PC-3 (cell line): Measurements from ENCODE around the gene PDHX. TPM values are rescaled to one million over a fixed set of nuclear protein-coding genes. Genes with fewer than 3 reads are reported as not detected.

Source experiments
- ATAC-seq: fragments of 200-7000 bp; cut with Tn5 transposase; 2 replicates; pipeline ENCODE4 v1.9.1; 2020; ENCODE audit warnings: mild to moderate bottlenecking, moderate library complexity
- BruUV-seq: library from RNA; stranded (reverse); fragments of 400-500 nt; replicated peaks from 2 replicates; lab custom pipeline; 2021; lab: Mats Ljungman, UMichigan
- CTCF ChIA-PET: fragments of 300-600 bp; sonication (Branson Sonifier 250); formaldehyde crosslinking; loops from one replicate; lab custom pipeline; 2022; ENCODE audit warnings: antibody characterized with exemption; lab: Charles Lee
- POLR2A ChIA-PET: fragments of 300-600 bp; sonication (Branson Sonifier 250); formaldehyde crosslinking; loops from one replicate; lab custom pipeline; 2022; ENCODE audit warnings: antibody characterized with exemption; ENCODE audit not compliant: unreplicated experiment; lab: Charles Lee
- DNase-seq: peaks from one replicate; pipeline ENCODE4 v3.0.0-alpha.2; 2015
- H2AFZ ChIP-seq: fragments of 300-600 bp; sonication (generic); 2 replicates; pipeline ENCODE4 v1.6.0; 2016; ENCODE audit warnings: antibody characterized with exemption, low read length
- H3F3A ChIP-seq: fragments of 300-600 bp; sonication (generic); one replicate; pipeline ENCODE4 v1.6.0; 2017; ENCODE audit warnings: antibody characterized with exemption, low read length, control low read depth, mild to moderate bottlenecking; ENCODE audit not compliant: unreplicated experiment
- H3K27ac ChIP-seq: fragments of 300-600 bp; sonication (generic); 2 replicates; pipeline ENCODE4 v1.5.1; 2016; ENCODE audit warnings: mild to moderate bottlenecking, low read length
- H3K27me3 ChIP-seq: fragments of 300-600 bp; sonication (generic); 2 replicates; pipeline ENCODE4 v1.6.1; 2016; ENCODE audit warnings: low read length, mixed read lengths
- H3K36me3 ChIP-seq: fragments of 300-600 bp; sonication (generic); 2 replicates; pipeline ENCODE4 v1.6.1; 2016; ENCODE audit warnings: low read depth, mixed run types, low read length, mixed read lengths
- H3K4me1 ChIP-seq: fragments of 300-600 bp; sonication (generic); 2 replicates; pipeline ENCODE4 v1.5.1; 2016; ENCODE audit warnings: low read length; ENCODE audit not compliant: insufficient read depth
- H3K4me2 ChIP-seq: fragments of 300-600 bp; sonication (generic); 2 replicates; pipeline ENCODE4 v1.6.0; 2016; ENCODE audit warnings: low read length
- H3K4me3 ChIP-seq: fragments of 300-600 bp; sonication (generic); 2 replicates; pipeline ENCODE4 v1.5.1; 2016; ENCODE audit warnings: mild to moderate bottlenecking, low read length, mixed read lengths
- H3K79me2 ChIP-seq: fragments of 300-600 bp; sonication (generic); 2 replicates; pipeline ENCODE4 v1.6.1; 2017; ENCODE audit warnings: low read length, mixed read lengths
- H3K9ac ChIP-seq: fragments of 300-600 bp; sonication (generic); 2 replicates; pipeline ENCODE4 v1.6.0; 2016; ENCODE audit warnings: mild to moderate bottlenecking, low read length
- H3K9me2 ChIP-seq: fragments of 300-600 bp; sonication (generic); replicated peaks from 2 replicates; pipeline ENCODE4 v1.6.1; 2016; ENCODE audit warnings: mixed run types, low read length, mixed read lengths
- H3K9me3 ChIP-seq: fragments of 300-600 bp; sonication (generic); 2 replicates; pipeline ENCODE4 v1.6.1; 2016; ENCODE audit warnings: low read length, mixed read lengths
- H4K20me1 ChIP-seq: fragments of 300-600 bp; sonication (generic); 2 replicates; pipeline ENCODE4 v1.6.1; 2016; ENCODE audit warnings: low read length, mixed read lengths
- CTCF ChIP-seq: fragments of 300-600 bp; sonication (generic); conservative IDR thresholded peaks from 2 replicates; pipeline ENCODE4 v1.5.1; 2017; ENCODE audit warnings: antibody characterized with exemption, low read depth, mild to moderate bottlenecking, low read length
- EZH2 ChIP-seq: fragments of 300-600 bp; sonication (generic); IDR thresholded peaks from one replicate; pipeline ENCODE4 v1.6.1; 2017; ENCODE audit warnings: antibody characterized with exemption, mild to moderate bottlenecking, low read length; ENCODE audit not compliant: unreplicated experiment
- EZH2phosphoT487 ChIP-seq: fragments of 300-600 bp; sonication (generic); IDR thresholded peaks from 2 replicates; pipeline ENCODE4 v1.6.1; 2018; ENCODE audit warnings: mild to moderate bottlenecking, antibody characterized with exemption, low read length, borderline replicate concordance
- intact Hi-C: fragments of 100-400 bp; cut with micrococcal nuclease; formaldehyde crosslinking; loops from 2 replicates; pipeline ENCODE4 v1.9.0; 2023
- total RNA-seq: library from RNA; depleted of rRNA; stranded (reverse); fragments of >200 nt; gene quantifications from 2 replicates; pipeline ENCODE4 v1.2.3, GENCODE V29; 2014

Gene PDHX
- total RNA-seq, 1 experiment from 2014 or later: 20.3 TPM

GRCh38 chr11:34957206-34957605 is 40.8 kb downstream of the PDHX start:
- ChIA-PET POLR2A (interaction anchor here (0.6 kb wide), 1 partner anchor 53 kb away, joined by 3 read pairs; no protein-coding TSS in a partner anchor), CTCF (no interaction called here)
- no peak for DNase-seq
- Histone ChIP-seq H3F3A (no peaks in the 10 kb centered on the region), H4K20me1 (no peaks in the 10 kb centered on the region), H3K9ac (no peak overlapping the region), H3K4me1 (no peaks in the 10 kb centered on the region), H3K27me3 (no peaks in the 10 kb centered on the region), H3K4me3 (no peak overlapping the region), H2AFZ (no peak overlapping the region), H3K27ac (no peak overlapping the region), H3K4me2 (no peak overlapping the region), H3K9me2 (no peaks in the 10 kb centered on the region), H3K36me3 (no peaks in the 10 kb centered on the region), H3K79me2 (no peaks in the 10 kb centered on the region), H3K9me3 (no peaks in the 10 kb centered on the region)
- intact Hi-C loops: no loop called here
- TF ChIP-seq EZH2: no peak
- TF ChIP-seq CTCF: no peak
- no peak for TF ChIP-seq EZH2phosphoT487
- no peak for ATAC-seq
- no TSS peak for BruUV-seq

DNA sequence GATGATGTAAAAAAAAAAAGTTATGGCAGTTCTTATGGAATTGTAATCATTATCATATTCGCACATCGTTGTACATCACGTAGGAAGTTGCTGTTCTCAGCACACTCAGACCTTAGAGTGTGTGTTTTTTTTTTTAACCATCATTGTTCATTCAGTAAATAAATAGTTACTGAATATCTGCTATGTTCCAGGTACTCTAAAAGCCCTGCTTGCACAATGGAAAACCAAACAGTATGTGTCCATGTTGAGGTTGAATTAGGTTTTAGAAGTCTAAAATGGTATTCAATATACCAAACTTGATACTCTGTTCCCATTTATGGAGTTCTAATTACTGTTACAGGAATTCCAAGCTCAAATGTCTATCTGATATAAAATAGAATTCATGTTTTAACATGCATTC is 41.2 kb downstream of the PDHX start:
- no peak for ATAC-seq
- H3F3A ChIP-seq: no peaks in the 10 kb centered on the region
- no peaks in the 10 kb centered on the region for H3K9me3 ChIP-seq
- H3K9ac ChIP-seq: no peak overlapping the region
- CTCF ChIA-PET: no interaction called here
- intact Hi-C loops: no loop called here
- no peak overlapping the region for H3K4me3 ChIP-seq
- no peak overlapping the region for H2AFZ ChIP-seq
- DNase-seq: no peak
- H3K79me2 ChIP-seq: no peaks in the 10 kb centered on the region
- no peaks in the 10 kb centered on the region for H3K27me3 ChIP-seq
- no peak overlapping the region for H3K4me2 ChIP-seq
- no peaks in the 10 kb centered on the region for H3K4me1 ChIP-seq
- TF ChIP-seq CTCF (no peak), EZH2 (no peak), EZH2phosphoT487 (no peak)
- BruUV-seq: no TSS peak
- no peaks in the 10 kb centered on the region for H3K9me2 ChIP-seq
- no peak overlapping the region for H3K27ac ChIP-seq
- H3K36me3 ChIP-seq: no peaks in the 10 kb centered on the region
- POLR2A ChIA-PET: no interaction called here
- H4K20me1 ChIP-seq: no peaks in the 10 kb centered on the region

GRCh38 chr11:34959770-34960169 is 43.4 kb downstream of the PDHX start:
- H3K9me3 ChIP-seq: no peaks in the 10 kb centered on the region
- ChIA-PET CTCF (no interaction called here), POLR2A (no interaction called here)
- H4K20me1 ChIP-seq: no peaks in the 10 kb centered on the region
- intact Hi-C loops: no loop called here
- H3K4me2 ChIP-seq: no peak overlapping the region
- DNase-seq: peak; percentile 7
- no peaks in the 10 kb centered on the region for H3K4me1 ChIP-seq
- no peaks in the 10 kb centered on the region for H3K27me3 ChIP-seq
- H3K79me2 ChIP-seq: no peaks in the 10 kb centered on the region
- H3K9ac ChIP-seq: no peak overlapping the region
- H3K4me3 ChIP-seq: no peak overlapping the region
- ATAC-seq: peak; percentile 31; the same call in 1 of the 2 replicates
- no TSS peak for BruUV-seq
- no peaks in the 10 kb centered on the region for H3K36me3 ChIP-seq
- H2AFZ ChIP-seq: no peak overlapping the region
- no peaks in the 10 kb centered on the region for H3F3A ChIP-seq
- TF ChIP-seq CTCF (no peak), EZH2 (no peak), EZH2phosphoT487 (no peak)
- H3K9me2 ChIP-seq: no peaks in the 10 kb centered on the region
- H3K27ac ChIP-seq: no peak overlapping the region
